Measurements from ENCODE around the gene LYZ. TPM values are rescaled to one million over a fixed set of nuclear protein-coding genes. Genes with fewer than 3 reads are reported as not detected.

The LYZ gene
- total RNA-seq, 4 donors from 2014 or later, result 2.5 to 18.7 (median 6.1) TPM

DNA sequence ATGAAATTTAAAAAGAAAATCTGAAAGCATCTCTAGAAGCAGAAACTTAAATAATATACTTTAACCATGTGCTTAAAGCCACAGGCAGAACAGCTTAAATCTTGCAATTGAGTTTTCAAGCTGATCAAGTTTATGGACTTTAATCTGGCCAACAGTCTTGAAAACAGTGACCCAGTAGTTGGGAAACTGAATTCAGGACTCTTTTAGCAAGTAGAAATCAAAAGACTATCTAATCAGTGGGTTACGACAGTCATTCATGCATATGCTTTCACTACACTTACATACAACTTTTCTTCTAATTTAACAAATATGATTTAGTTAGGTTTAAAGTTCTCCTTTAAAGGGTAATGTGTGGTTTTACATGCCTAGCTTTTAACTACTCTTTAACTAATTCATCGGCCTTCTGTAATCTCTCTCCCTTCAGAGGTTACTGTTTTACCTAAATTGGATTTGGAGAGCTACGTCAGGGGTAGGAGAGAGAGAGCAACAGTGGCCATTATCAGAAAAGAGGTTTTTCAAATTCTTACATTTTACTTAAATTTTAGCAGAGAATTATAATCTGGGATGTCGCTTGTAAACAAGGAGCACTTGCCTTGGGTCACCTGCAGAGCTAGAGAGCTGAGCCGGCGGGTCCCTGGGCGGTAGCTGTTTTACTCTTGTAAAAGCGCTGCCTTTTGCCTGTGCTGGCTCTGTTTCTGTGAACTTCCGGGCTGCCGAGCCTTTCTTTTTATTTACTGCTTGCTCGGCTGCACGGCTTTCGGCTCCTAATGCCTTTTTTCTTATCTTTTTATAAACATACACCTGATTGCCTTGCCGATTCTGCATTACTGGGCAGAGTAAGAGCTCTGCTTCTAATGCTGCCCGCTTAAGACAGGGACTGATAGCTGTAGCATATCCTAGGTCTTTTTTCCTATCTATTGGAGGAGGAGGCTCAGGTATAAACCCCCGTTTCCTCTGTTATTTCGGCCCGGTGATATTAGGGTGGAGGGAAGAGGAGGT lies 17.4 kb upstream of the LYZ start:
- DNase-seq (ENCODE audit: low spot score in 2 of 2), result no peak
- no peak overlapping the region for H3K27ac ChIP-seq
- TF ChIP-seq POLR2AphosphoS5 (IDR thresholded peaks at IDR 0.05), result no peak
- TF ChIP-seq CTCF (IDR thresholded peaks at IDR 0.05), result no peak
- TF ChIP-seq POLR2A (IDR thresholded peaks at IDR 0.05), result no peak
- TF ChIP-seq EP300 (IDR thresholded peaks at IDR 0.05), result no peak
- 10% methylated on average over 18 of the region's 18 CpGs for WGBS
- H3K27me3 ChIP-seq, result no peaks in the 10 kb centered on the region
- no peaks in the 10 kb centered on the region for H3K9me3 ChIP-seq
- peak overlapping the region; percentile 44 for H3K4me3 ChIP-seq
- no peaks in the 10 kb centered on the region for H3K36me3 ChIP-seq
- H3K4me1 ChIP-seq, result peaks cover 13% of the 10 kb centered on the region

DNA sequence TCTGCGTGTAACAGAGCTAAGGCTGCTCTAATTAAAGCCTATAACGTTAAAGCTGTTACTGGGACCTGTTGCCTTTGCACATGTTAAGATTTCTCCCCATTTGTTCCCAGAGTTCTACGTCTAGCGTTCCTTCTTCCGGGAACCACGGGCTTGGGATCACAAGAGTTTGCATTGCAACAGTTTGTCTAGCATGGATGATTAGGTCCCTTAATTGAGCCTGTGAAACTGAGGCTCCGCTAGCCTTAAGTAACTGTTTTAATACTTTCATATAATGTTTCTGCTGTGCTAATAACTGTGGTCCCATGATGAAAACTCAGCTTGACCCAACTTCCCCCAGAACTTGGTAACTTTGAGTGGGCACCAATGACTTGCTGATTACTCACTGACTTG lies 16.7 kb upstream of the LYZ start:
- Histone ChIP-seq H3K4me1 (peaks cover 13% of the 10 kb centered on the region), H3K36me3 (no peaks in the 10 kb centered on the region), H3K4me3 (peak overlapping the region; percentile 44), H3K27me3 (no peaks in the 10 kb centered on the region), H3K27ac (no peak overlapping the region), H3K9me3 (no peaks in the 10 kb centered on the region)
- DNase-seq (ENCODE audit: low spot score in 2 of 2), result no peak
- 28% methylated on average over 7 of the region's 7 CpGs for WGBS
- TF ChIP-seq POLR2AphosphoS5 (IDR thresholded peaks at IDR 0.05), result no peak

GRCh38 chr12:69331909-69332684 lies 16.1 kb upstream of the LYZ start:
- no peak for DNase-seq (ENCODE audit: low spot score in 2 of 2)
- peaks cover 13% of the 10 kb centered on the region for H3K4me1 ChIP-seq

DNA sequence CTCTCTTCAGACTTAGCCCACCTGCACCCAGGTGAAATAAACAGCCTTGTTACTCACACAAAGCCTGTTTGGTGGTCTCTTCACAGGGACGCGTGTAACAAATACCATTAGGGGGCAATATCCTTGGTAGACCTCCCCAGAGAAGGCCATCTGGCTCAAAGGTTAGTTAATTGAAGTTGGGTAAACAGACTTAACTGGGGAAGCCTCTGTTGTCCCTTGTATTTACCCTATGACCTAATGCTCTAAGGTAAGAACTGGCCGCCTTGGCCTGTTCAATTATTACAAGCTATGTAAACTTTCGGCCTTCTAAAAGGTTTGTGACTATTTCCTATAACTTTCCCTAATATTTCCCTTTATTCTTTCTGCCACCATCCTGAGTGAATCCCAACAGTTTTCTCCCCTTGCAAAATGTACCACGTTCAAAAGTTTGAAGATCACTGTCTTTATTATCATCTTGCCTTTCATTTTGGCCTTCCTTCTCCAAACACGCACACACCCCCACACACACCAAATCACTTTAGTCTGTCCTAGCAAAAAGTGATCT lies 15.3 kb upstream of the LYZ start:
- Histone ChIP-seq H3K4me1 (peaks cover 13% of the 10 kb centered on the region), H3K9me3 (no peaks in the 10 kb centered on the region), H3K36me3 (no peaks in the 10 kb centered on the region), H3K27ac (no peak overlapping the region), H3K4me3 (no peak overlapping the region), H3K27me3 (no peaks in the 10 kb centered on the region)
- DNase-seq (ENCODE audit: low spot score in 2 of 2), result no peak
- no peak for TF ChIP-seq CTCF (IDR thresholded peaks at IDR 0.05)
- no peak for TF ChIP-seq POLR2A (IDR thresholded peaks at IDR 0.05)
- TF ChIP-seq POLR2AphosphoS5 (IDR thresholded peaks at IDR 0.05), result no peak
- no peak for TF ChIP-seq EP300 (IDR thresholded peaks at IDR 0.05)
- 86% methylated on average over 6 of the region's 6 CpGs for WGBS

More at GRCh38 chr12:69331909-69332684, 16.1 kb upstream of the LYZ start:
- WGBS, result 84% methylated on average over 20 of the region's 20 CpGs
- Histone ChIP-seq H3K4me3 (no peak overlapping the region), H3K36me3 (no peaks in the 10 kb centered on the region), H3K9me3 (no peaks in the 10 kb centered on the region), H3K27ac (no peak overlapping the region), H3K27me3 (no peaks in the 10 kb centered on the region)
- no peak for TF ChIP-seq CTCF (IDR thresholded peaks at IDR 0.05)
- TF ChIP-seq POLR2A (IDR thresholded peaks at IDR 0.05), result no peak
- TF ChIP-seq EP300 (IDR thresholded peaks at IDR 0.05), result no peak
- TF ChIP-seq POLR2AphosphoS5 (IDR thresholded peaks at IDR 0.05), result no peak

GRCh38 chr12:69334158-69334557 lies 14.0 kb upstream of the LYZ start:
- DNase-seq (ENCODE audit: low spot score in 2 of 2), result no peak
- Histone ChIP-seq H3K4me1 (peaks cover 13% of the 10 kb centered on the region), H3K36me3 (no peaks in the 10 kb centered on the region), H3K4me3 (no peak overlapping the region), H3K27ac (no peak overlapping the region), H3K9me3 (no peaks in the 10 kb centered on the region), H3K27me3 (no peaks in the 10 kb centered on the region)
- TF ChIP-seq POLR2A (IDR thresholded peaks at IDR 0.05) (no peak), CTCF (IDR thresholded peaks at IDR 0.05) (no peak), EP300 (IDR thresholded peaks at IDR 0.05) (no peak), POLR2AphosphoS5 (IDR thresholded peaks at IDR 0.05) (no peak)

Measured in suprapubic skin (tissue), 4 donors.